GM19395 (cell line): ENCODE data around the gene TM4SF1.
"Not testable (repeated sequence)": the region's sequence is repeated elsewhere in the genome, so short reads cannot be mapped to it uniquely, and the experiment has no call there.

Source experiments
- ATAC-seq: cut with Tn5 transposase; IDR thresholded peaks from one replicate; pipeline ENCODE4 v1.9.1; 2021; ENCODE audit warnings: mild to moderate bottlenecking, moderate library complexity; ENCODE audit not compliant: unreplicated experiment

The TM4SF1 gene

GRCh38 chr3:149395107-149396089, 17.9 kb upstream of the TM4SF1 start:
- ATAC-seq, result no peak

DNA sequence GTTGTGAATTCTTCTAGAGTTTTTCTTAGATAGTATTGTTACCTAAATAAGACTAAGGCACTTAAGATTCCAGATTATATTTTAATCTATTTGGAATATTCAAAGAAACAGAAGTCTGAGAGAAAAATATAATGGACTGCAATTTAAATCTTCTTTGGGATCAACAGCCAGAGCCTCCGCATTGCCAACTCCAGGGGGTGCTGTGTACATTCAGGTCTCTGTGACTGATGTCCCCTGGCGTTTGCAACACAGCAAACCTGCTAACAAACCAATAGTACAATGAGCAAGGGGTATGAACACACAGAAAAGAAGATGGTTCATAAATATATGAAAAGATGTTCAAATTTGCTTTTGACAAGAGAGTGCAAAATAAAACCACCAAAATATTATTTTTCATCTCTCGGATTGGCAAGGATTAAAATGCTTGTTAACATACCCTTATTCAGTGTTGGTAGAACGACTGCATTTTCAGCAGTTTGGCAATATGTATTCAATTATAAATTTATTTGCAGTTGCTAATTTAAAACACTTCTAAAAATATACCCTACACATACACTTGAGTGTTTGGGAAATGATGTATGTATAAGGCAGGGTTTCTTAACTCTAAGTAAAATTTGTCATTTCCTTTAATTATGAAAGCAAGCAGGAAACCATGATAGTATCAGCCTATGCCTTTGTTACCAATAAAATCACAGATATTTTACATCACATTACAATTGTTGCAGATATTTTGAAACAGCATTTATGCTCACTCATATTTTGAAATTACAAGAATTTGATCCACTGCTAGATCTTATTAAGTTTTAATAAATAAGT, 16.1 kb upstream of the TM4SF1 start:
- ATAC-seq, result peak; percentile 84

GRCh38 chr3:149391960-149392359, 14.5 kb upstream of the TM4SF1 start:
- no peak for ATAC-seq

DNA sequence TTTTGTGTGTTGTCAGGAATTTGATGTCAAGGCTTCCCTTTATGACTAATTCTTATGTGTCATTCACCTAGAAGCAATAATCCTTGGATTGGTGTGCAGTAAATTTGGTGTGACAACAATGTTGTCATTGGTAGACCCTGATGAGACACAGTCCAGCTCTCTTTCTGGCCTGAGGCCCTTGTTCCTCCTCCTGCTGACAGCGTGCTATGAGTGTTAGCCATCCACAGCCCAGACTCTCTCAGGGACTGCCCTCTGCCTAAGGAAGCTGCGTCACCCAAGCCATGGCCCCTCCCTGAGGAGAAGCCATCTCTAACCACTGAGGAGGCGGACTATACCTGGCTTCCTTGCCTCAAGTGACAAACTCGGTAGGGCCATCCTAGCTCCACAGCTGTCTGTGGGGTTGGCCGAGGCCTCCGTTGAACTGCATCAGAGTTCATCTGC, 13.3 kb upstream of the TM4SF1 start:
- no peak for ATAC-seq

DNA sequence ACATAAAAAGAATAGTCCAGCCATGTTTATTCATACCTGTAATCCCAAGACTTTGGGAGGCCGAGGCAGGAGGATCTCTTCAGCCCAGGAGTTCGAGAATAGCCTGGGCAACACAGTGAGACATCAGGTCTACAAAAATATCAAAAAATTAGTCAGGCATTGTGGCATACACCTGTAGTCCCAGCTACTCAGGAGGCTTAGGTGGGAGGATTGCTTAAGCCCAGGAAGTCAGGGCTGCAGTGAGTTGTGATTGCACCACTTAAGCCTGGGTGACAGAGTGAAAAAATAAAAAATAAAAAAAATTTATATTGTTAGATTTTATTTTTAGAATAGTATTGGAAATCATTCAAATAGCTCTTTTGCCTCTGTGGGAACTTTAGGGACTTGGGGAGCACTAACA, 12.8 kb upstream of the TM4SF1 start:
- ATAC-seq, result no peak

- ATAC-seq, result no peak
Observed at GRCh38 chr3:149388531-149389417, 11.3 kb upstream of the TM4SF1 start.

DNA sequence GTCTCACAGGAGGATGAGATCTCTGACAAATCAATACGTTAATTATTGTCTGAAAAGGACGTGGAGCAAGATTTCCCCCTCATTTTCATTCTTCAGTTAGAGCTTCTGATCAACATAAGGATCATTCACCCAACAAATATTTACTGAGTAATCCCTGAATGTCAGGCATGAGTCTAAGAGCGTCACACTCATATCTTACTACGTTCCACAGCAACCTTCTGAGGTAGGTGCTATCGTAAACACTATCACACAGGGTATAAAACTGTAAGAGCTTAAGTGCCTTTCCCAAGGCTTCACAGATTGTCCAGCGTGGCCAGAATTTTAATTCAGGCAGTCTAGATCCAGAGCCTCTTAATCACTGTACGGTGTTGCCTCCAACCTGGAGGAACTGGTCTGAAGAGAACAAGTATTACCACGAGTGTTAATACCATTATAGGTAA, 10.6 kb upstream of the TM4SF1 start:
- no peak for ATAC-seq

DNA sequence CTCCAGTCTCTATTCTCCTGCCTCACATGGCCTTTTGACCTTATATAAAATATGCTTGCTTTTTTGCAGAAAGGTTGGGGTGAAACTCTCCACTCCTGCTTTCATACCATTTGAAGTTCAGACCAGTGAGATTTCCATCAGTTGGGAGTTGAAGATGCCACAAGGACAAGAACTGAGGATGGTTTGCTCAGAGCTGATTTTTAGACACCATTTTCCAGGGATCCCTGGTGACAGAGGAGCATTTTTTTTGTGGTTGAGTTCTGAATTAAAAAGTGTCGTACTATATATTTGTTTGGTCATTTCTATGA, 8.8 kb upstream of the TM4SF1 start:
- ATAC-seq, result no peak

GRCh38 chr3:149385617-149386298, 8.3 kb upstream of the TM4SF1 start:
- no peak for ATAC-seq

DNA sequence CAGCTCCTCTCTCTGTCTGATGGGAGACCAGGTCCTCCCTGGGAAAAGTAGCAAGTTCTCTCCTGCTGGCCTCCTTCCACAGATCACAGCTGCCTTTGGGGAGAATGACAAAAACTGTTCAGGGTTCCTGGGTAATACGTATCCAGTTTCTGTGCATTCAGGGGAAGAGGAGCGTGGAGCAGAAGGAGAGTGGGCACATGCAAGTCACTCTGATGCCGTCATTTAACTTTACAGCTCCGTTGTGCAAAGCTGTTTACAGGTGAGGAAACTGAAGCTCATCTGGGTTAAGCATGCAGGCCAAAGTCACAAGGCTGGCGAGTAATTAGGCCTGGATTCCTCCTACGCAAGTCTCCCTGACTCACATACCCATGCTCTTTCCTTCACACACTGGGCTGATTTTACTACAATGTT, 7.5 kb upstream of the TM4SF1 start:
- no peak for ATAC-seq

- ATAC-seq, result no peak
Observed at GRCh38 chr3:149384167-149384566, 6.7 kb upstream of the TM4SF1 start.

DNA sequence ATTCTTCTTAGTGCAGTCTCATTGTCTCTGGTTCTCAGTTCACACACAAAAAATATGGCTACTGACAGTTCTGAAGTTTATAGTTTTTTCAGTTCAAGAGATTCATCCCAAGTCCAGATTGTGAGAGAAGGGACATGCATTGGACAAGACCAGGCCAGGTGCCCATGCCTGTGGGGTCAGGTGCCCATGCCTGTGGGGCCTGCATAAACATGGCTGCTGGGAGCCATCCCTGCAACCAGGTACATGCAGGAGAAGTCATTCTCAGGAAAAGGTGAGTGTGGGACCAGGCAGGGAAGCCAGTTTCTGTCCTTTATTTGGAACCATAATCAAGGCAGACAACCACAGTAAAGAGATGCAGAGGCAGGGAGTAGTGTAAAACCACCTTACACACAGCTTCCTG, 6.3 kb upstream of the TM4SF1 start:
- no peak for ATAC-seq

DNA sequence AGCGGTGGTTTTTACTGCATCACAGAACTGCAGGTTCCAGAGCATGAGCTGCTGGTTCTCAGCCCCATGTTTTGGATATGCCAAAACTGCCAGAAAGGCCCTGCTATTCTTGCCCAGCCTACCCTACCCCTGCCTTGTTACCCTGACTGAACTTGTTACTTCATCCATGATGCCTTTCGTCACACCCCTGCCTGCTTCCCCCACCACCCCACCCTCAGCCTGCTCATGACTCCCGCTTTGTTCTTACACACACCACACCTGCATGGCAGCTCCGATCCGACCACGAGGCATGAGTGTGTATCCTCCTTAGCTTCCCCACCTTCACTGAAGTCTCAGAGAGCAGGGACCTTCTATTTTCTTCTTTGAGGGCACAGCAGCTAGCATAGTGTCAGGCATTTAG, 5.1 kb upstream of the TM4SF1 start:
- no peak for ATAC-seq

- no peak for ATAC-seq
Observed at GRCh38 chr3:149382101-149382467, 4.6 kb upstream of the TM4SF1 start.

GRCh38 chr3:149381173-149382100, 4.0 kb upstream of the TM4SF1 start:
- ATAC-seq, result no peak

GRCh38 chr3:149380220-149380619, 2.8 kb upstream of the TM4SF1 start:
- ATAC-seq, result not testable (repeated sequence)

DNA sequence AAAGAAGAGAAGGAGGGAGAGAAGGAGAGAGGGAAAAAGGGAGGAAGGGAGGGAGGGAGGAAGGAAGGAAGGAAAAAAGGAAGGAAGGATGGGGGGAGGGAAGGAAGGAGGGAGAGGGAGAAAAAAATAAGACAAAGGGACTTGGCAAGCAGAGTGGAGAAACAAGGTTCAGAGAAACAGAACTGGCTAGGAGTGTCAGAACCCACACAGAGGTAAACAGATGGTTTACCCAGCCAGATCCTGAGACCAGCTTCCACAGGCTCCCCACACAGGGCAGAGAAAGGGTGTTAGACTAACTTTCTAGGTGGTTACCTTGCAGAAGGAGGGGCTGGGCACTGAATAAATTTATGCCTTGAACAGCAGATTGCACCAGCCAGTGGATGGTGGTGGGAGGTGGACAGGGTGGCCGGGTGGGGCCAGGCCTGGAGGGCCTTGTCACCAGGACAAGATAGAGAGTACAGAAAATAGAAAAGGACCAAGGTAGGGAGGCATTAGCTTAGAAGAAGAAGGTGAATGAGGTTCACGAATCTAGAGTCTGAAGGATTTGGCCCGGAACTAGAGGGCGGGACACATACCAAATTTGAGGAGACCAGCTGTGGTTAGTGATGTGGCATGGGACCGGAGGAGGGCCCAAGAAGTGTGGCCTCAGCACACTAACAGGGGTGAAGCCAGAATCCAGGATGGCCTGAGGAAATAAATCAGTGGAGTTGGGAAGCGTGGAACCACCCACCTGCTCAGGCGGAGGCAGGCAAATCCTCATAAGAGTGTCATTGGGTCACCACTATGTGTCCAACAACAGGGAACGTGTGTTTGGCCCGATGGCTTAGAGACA, 1.2 kb upstream of the TM4SF1 start:
- no peak for ATAC-seq

- ATAC-seq, result no peak
Observed at GRCh38 chr3:149376718-149377407, 586 bp downstream of the TM4SF1 start.
